NCI-H2107 treated with DMSO at 0.1 percent for 48 hours (cell line): Measurements from ENCODE around the gene METTL1.
A peak's percentile ranks its signal among the peaks of the same experiment; 100 is the strongest.
"Not testable (repeated sequence)": the region's sequence is repeated elsewhere in the genome, so short reads cannot be mapped to it uniquely, and the experiment has no call there.

Source experiments
- DNase-seq: peaks from one replicate; lab custom pipeline; 2025; ENCODE audit not compliant: unreplicated experiment; lab: John Stamatoyannopoulos, UW

The METTL1 gene

DNA sequence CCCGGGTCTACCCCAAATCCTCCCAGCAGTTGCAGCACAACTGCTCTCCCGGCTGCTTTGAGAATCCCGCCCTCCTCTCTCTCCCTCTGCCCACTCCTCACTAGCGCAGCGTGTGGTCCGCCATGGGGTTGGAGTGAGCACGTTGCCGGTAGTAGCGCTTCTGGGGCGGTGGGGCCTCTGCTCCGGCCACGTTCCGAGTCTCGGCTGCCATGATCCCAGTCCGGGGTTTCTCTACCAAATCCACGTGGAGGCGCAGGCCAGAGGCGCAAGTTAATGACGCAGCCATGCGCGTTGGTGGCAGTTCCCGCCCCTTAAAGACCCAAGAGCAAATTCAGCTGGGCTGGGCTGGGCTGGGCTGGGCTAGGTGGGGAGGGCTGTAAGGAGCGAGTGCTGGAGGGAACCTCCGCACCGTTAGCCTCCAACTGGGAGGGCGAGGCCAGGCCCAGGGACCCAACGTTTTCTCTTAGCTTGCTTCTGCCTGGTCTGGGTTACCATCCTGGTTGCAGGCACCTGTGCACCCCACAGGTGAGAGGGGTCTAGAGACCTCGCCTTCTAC, at the start of gene METTL1:
Gene METTL1, minus strand, starts transcription at position 233 of the 556 bp plus-strand sequence. Its CDS starts 22 bp downstream, at position 211.
- DNase-seq: peak; percentile 91

- not testable (repeated sequence) for DNase-seq
These were observed 49.1 kb upstream of the METTL1 start for GRCh38 chr12:57821015-57821414.

DNA sequence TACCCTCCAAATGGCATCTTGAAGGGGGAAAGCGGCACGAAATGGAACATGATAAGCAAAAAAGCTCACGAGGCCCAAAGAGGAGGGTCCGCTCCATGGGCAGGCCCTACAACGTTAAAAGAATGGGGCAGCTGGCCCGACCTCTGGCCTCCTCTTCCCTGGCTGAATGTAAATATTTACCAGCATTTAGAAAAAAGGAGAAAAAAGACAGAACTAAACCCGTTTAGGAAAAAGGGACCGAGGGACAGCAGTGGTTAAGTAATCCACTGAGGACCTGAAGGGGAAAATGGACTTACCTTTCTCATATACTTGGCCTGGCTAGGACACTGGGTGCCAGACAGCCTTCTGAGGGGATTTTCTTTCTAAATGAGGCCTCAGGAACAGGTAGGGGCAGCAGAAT, 48.2 kb upstream of the METTL1 start:
- DNase-seq: not testable (repeated sequence)

GRCh38 chr12:57817990-57818331, 46.1 kb upstream of the METTL1 start:
- DNase-seq: not testable (repeated sequence)

DNA sequence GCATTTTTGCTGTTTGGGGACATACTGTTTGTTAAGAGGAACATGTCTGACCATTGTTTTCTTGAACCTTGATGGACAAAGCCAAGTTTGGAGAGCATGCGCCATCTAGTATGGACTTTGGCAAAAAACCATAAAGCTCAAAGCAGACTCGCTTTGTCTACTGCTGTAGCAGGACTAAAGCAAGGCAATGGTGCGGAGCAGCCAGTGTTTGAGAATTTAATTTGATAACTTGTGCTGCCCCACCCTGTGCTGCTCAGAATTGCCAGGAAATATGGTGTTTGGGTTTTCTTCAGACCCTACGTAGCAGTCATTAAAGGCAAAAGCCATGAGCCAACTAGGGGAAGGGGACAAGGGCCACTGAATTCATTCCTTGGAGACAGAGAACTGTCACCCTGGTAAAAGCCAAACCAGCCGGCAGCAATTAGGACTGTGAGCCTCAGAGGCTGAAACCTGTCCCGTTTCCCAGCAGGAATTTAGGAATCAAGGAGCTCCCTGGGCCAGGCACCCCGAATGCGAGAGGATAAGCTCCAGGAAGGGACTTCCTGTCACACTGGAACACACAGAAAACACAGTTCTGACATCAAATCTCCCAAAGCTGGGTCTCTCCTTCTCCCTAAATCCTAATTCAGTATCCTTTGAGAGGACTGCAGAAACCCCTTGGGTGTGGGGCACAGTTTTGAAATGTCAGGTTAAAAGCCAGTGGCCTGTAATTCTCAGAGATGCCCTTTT, 45.5 kb upstream of the METTL1 start:
- no peak for DNase-seq

- DNase-seq: no peak
These were observed 44.9 kb upstream of the METTL1 start for GRCh38 chr12:57816855-57817151.

GRCh38 chr12:57816001-57816854, 44.3 kb upstream of the METTL1 start:
- DNase-seq: no peak

- peak; percentile 95 for DNase-seq
These were observed 43.5 kb upstream of the METTL1 start for GRCh38 chr12:57815177-57816000.

DNA sequence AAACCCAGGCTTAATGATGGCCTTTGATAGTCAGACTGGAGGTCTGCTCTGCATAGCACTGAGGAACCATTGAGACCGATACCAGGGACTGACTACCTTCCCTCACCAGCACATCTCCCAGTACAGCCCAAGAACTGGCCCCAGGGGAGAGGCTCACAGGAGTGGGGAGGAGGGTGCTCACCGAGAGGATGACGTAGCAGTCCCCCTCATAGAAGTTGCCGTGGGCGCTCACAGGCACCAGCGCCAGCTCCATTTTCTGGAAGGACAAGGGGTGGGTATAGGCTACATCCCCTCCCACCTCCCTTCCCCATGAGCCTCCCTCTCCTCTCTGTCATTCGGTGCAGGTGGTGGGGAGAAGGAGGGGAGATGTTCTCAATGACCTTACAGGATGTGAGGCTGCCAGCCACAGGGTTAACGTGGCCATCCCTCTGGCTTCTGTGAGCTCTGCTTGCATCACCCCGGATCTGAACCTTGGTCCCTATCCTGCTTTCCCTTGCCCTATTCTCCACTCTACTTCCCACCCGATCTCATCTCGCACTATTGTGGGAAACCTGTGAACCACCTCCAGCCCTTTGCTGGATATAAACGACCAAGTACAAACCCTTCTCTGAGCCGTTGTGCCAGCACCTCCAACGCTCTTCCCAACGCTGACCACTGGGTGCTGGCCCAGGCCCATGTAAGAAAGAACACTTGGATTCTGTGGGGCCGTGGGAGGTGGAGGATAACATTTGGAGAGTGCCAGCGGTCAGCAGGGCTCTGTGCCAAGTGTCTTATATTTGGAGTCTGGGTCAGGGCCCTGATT, 42.3 kb upstream of the METTL1 start:
- no peak for DNase-seq

DNA sequence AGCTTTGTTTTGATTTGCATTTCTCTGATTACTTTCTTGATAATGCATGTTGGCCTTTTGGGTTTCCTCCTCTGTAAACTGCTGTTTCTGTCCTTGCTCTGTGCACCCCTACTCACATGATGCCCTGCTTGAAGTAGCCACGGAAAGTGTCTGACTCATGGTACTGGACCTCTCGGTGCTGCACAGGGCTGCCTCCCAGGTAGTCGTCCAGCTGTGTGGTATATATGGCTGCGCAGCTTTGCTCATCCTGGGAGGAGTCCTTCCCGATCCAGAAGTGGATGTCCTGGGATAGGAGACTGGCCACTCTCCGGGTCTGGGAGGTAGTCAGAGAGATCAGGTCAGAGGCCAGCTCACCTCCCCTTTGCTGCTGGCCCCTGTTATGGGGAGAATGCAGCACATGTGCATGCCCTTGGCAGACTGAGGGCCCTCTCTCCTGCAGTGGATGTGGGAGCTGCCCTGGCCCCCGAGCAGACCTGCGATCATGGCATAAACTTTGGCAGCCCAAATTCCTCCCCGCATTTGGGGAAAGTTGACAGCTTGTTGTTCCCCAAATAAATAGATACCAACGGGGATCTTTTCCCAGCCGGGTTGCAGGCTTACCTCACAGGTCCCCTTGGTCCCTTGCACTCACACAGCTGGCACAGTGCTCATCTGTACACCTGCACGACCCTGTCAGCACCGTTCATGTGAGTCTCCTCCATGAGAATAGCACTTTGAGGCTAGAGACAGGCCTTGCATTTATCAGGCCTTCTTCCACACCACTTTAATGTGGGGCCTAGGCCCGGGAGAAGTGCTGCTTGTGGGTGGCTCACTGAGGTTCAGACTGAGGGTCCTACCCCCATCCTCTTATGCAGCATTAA, 41.4 kb upstream of the METTL1 start:
- DNase-seq: no peak

- DNase-seq: no peak
These were observed 39.3 kb upstream of the METTL1 start for GRCh38 chr12:57811028-57811755.

GRCh38 chr12:57810450-57810849, 38.5 kb upstream of the METTL1 start:
- DNase-seq: no peak

- no peak for DNase-seq
These were observed 37.5 kb upstream of the METTL1 start for GRCh38 chr12:57809425-57809824.

- no peak for DNase-seq
These were observed 36.4 kb upstream of the METTL1 start for GRCh38 chr12:57808351-57808750.

- no peak for DNase-seq
These were observed 35.4 kb upstream of the METTL1 start for GRCh38 chr12:57807285-57807684.

DNA sequence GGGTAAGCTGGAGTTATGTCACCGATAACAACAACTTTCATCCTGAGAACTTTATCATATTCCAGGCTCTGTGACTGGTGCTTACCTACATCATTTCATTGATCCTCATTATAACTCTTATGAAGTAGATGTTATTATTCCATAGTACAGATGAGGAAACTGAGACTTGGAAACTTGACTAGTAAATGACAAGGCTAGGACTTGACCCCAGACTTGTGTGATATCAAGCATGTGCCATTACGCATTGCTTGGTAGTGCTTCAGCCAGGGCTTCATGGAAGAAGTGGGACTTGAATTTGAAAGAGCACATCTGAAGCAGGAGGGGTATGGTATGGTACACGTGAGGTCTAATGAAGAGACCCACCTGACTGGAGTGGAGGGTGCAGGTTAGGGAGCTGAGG, 34.8 kb upstream of the METTL1 start:
- DNase-seq: no peak

DNA sequence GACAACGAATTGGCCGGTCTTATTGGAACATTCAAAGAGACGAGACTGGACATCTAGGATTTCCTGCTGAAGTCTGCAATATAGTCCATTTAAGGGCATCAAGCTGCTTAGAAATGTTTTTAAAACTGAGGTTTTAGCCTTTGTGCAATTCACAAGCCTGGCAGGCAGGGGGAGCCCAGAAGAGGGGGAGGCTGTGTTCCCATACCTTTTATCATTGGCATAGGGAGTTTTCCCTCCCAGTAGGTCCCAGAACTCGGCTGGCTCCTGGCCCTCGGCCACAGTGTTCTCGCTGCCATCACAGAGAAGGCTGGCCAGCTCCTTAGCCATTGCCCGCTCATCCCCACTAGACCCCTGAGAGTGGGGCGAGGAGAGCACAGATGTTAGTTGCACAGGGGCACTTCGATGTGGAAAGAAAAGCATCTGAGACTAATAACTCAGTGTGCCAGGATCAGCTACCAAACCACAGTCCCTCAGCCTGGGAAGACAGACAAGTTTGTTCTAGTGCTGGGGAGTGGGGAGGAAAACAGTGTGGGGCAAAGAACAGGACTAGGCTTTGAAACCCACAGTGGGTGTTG, 31.5 kb upstream of the METTL1 start:
- no peak for DNase-seq

DNA sequence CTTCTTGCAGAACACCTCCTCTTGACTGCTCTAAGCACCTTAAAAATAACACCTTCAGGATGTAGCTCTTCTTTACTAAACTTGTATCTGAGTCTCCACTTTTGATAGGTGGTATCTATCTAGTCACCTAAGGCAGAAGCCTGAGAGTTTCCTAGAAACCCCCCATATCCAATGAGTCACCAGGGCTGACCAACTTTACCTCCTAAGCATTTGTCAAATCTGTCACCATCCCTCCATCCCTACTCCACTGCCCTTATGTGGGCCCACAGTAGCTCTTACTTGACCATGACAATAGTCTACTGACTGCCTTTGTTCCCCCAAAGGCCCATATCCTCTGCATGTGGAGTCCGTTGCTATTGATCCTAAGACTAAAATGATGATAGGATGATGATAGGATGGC, 30.7 kb upstream of the METTL1 start:
- no peak for DNase-seq

- DNase-seq: no peak
These were observed 29.1 kb upstream of the METTL1 start for GRCh38 chr12:57800965-57801364.
